Inferior parietal cortex (tissue), 1 donor: ENCODE data around the gene LDHAL6B.

Source experiments
- DNase-seq: peaks from one replicate; pipeline ENCODE4 v3.0.0-alpha.2; 2016; ENCODE audit errors: extremely low spot score

The LDHAL6B gene

GRCh38 chr15:59218710-59219109, 12.1 kb downstream of the LDHAL6B start:
- no peak for DNase-seq

GRCh38 chr15:59221511-59222505, 15.2 kb downstream of the LDHAL6B start:
- DNase-seq = no peak

GRCh38 chr15:59222906-59223550, 16.4 kb downstream of the LDHAL6B start:
- no peak for DNase-seq

DNA sequence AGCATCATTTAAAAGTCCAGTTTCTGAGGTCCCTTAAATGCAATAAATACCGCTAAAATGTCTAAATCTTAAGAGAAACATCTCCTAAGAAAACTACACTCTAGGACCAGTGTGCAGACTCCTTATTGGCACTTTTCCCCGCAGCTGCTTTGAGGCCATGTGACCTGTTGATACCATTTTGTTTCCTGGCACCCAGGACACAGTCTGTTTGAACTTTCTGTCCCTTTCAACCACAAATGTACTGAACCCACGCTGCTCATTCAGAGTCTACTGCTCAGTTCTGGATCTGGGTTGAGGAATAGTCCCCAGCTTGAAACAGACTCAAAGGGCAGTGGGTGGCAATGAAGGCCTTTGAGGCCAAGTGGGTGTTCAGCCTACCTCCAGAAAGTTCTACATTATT, 17.1 kb downstream of the LDHAL6B start:
- DNase-seq = no peak

DNA sequence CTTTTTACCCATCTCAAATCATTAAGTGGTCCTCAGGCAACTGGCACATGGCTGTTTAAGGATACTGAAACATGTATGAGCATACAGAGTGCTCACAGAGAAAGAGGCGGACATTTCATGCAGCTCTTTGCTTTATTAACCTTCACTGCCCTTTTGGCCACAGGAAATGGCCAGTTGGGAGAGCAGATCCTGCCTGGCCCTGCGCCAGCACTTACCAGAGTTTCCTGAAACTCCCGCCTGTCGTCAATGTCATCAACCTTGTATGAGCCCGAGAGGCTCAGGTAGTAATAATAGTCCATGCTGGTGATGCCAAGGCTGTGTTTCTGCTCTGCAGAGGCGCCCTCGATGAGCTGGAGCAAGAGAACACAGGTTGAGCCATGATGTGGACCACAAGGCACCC, 17.8 kb downstream of the LDHAL6B start:
- DNase-seq = no peak

DNA sequence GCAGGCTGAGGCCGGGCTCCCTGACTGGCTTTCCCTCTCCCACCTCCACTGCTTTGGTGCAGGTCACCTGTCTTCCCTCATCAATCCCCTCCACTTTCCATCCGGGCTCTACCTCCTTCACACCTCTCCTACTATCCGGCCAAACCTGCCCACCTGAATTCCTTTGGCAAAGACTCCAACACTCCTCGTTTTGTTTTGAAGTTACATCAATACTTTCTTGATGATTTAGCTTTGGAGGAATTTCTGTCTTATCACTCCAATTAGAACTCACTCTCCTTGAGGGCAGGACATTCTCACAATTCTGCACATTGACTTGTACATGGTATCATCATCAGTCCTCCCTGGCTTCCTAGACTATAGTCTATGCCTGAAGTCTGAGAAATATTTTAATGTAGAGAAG, 20.4 kb downstream of the LDHAL6B start:
- no peak for DNase-seq

DNA sequence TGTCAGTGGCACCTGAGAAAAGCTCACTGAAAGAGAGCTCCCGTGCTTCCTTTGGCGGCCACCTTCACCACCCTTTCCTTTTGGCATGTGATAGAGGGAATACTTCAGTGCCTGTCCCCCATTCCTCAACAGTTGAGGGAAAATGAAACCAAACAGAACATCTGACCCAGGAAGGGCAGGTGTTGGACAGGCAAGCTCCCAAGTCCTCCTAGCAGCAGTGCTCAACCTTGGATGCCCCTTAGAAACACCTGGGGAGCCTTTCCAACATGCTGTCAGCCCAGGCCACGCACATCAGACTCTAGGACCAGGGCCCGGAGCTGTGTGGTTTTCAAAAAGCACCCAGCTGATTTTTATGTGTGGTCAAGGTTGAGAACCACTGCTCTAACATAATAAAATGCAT, 22.4 kb downstream of the LDHAL6B start:
- DNase-seq = no peak

DNA sequence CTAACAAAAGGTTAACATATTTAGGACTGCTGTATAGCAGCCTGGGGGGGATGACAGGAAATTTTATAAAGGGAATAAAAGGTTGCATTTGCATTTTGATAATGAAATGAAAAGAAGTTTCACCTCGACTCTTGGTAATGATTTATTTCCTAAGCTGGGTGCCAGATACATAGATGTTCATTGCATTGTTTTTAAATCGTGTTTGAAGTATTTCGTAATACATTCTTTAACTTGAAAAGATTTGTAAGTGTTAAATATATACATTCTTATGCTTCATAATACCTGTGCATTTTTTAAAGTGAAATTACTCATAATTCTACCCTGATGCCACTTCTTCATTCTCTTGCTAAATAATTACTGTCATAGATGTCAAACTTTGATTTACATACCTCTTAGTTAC, 22.8 kb downstream of the LDHAL6B start:
- no peak for DNase-seq

GRCh38 chr15:59230531-59231055, 23.9 kb downstream of the LDHAL6B start:
- no peak for DNase-seq

DNA sequence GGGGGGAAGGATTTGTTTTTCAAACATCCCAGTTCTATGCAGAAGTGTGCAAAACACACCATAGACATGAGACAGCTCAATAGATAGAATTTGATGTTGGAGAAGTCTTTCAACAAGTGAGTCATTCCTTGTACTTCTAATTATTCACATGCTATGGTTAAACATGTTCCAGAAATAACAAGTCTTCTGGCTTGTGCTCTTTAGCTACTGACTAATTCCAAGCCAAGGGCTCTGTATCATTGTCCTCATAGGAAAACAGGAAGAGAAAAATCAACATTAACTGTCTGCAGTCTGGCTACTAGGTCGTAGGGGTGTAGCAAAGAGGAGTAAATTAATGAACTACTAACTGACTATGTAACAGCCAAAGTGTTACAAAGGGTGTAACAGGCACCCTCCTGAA, 25.8 kb downstream of the LDHAL6B start:
- no peak for DNase-seq

DNA sequence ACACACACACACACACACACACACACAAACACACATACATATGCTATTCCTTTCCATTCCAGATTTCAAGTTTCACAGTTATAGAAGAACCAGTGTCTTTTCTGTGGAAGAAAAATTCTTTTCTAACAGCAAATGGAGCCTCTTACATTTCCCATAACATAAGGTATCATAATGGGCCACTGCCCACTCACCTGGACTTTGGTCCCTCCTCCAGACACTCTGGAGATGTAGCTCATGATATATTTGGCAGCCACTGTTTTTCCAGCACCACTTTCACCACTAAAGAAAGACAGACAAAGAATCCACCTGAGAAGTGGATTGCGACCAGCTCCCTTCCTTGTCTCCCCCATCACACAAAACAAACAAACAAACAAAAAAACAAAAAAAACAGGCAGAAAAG, 29.8 kb downstream of the LDHAL6B start:
- DNase-seq = no peak

DNA sequence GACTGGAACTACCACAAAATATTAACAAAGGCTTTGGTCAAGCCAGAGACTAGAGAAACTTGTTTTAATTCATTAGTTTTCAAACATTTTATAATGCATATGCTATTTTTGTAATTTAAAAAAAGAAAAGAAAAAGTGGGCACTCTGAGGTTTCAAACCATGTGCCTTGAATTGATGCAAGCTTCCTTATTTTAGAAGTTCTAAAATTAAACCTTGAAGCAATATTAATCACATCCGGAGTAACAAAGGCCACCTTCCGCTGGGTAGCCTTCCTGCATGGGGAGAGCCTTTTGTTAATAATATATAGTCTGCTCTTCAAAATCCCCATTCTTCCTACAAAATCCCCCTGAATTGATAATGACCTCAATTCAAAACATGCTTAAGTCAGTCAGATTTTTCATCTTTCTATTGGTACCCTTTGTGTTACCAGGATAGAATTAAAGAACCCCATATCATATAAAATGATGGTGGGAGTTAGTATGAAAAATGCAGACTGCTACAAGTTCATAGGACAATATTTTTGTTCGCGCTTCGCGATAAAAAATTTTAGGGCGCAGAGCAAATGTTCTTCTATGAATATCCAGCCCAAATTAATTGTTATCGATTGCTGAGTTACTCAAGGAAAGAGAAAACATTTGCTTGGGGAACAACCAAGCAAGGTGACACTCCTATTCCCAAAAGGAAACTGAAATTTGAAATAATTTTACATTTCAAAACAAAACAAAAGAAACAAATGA, 30.6 kb downstream of the LDHAL6B start:
- no peak for DNase-seq

DNA sequence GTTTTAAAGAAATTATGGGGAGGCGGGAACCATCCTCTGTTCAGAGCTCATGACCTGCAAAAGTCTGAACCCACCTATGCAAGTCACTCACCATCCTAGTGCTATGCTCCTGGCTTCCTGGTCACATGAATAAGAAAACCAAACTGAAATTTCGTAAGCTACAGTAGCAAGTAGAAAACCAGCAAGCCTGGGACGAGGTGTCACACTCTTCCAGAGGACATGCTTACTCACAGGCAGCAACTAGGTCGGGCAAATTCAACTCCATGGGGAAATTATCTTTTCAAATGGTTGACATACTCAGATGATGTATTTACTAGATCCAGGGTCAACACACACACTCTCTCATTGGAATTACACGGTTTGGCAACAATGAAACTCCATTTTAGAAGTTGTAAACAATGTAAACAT, 31.3 kb downstream of the LDHAL6B start:
- no peak for DNase-seq

- no peak for DNase-seq
These were observed 33.4 kb downstream of the LDHAL6B start for GRCh38 chr15:59240036-59240435.

- no peak for DNase-seq
These were observed 36.0 kb downstream of the LDHAL6B start for GRCh38 chr15:59242649-59243048.

DNA sequence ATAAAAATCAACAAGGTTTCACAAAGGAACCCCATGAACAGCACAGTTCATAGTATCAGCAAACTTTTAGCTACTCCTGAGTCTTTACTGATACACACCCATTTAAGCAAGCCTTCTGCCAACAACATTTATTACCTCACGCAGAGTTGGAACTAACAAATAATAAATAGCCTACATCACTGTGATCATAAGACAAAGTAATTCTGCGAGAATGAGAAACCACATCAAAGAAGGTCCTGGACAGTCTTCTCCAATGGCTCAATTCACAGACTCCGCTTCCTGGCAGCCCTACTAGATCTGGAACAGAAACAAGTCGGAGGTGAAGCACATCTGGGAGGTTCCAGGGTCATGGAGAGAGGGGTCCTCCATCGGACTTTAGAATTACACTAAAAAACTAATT, 37.0 kb downstream of the LDHAL6B start:
- DNase-seq = no peak

GRCh38 chr15:59244337-59244736, 37.7 kb downstream of the LDHAL6B start:
- no peak for DNase-seq

DNA sequence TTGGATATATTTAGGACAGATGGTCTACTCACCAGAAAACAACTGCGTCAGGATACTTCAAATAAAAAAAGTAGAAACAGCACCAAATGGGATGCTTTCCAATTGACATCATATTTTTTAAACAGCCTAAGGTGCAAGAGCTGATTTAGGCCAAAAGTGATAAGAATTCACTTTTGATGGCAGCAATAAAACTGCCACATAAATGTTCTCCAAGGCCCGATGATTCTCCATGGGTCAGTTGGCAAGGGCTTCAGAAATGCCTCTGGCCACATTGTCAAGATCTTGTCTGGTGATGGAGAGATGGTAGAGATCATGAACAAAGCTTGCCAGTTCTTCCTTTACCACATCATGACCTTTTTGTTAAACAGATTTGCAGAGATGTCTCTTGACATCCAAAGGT, 38.9 kb downstream of the LDHAL6B start:
- no peak for DNase-seq

- DNase-seq = peak; percentile 75
These were observed 40.7 kb downstream of the LDHAL6B start for GRCh38 chr15:59247364-59247763.

- DNase-seq = no peak
These were observed 43.2 kb downstream of the LDHAL6B start for GRCh38 chr15:59249816-59250215.

- no peak for DNase-seq
These were observed 43.6 kb downstream of the LDHAL6B start for GRCh38 chr15:59250249-59250648.
